ENCODE data around the gene CSHL1.

CSHL1 gene

DNA sequence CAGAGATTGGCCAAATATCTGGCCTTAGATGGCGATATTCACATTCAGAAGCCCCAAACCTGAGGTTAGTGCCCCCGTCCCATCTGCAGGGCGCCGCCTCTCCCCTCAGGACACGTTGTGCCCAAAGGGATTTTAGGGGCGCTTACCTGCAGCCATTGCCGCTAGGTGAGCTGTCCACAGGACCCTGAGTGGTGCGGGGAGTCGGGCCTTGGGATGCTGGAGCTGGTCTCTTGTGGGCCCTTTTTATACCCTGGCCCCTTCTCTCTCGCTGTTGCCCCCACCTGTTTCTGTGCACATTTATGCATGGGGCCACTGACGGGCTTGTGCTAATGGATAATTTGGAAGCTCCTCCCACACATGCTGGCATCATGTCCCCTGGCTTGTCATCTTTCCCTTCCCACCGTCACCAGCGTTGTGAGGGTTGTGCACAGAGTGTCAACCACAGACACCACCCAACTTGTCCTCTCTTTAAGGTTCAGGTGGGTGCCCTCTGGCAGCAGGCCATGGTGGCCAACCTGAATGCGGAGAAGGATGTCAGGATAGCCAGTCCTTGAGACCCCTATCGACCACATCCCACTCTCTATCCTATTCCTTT lies at the start of gene CSHL1:
TSS of gene CSHL1 (minus strand) at position 218 of the 595 bp plus-strand sequence. CDS start at position 156, 62 bp downstream.
- no peak for DNase-seq (ENCODE audit: low spot score)

- DNase-seq (ENCODE audit: low spot score), result no peak
Measured at GRCh38 chr17:63960430-63960829, 49.4 kb upstream of the CSHL1 start.

DNA sequence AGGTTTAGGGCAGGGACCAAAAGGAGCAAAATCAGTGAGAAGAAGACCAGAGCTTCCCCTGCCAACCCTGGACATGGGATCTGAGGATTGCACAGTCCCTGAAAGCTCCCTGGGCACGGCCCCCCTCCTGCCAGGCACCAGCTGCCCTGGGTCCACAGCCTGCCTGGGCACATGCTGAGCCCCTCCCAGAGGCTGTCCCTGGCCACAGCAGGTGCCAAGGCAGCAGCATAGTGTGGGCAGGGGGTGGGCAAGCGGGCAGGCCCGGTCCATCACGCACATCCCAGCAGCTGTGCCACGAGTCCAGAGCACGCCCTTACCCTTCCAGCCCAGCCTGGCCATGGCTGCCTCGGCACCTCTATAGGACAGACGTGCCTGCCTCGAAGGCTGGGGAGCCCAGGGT lies 48.9 kb upstream of the CSHL1 start:
- DNase-seq (ENCODE audit: low spot score), result no peak

- no peak for DNase-seq (ENCODE audit: low spot score)
Measured at GRCh38 chr17:63956296-63956920, 45.4 kb upstream of the CSHL1 start.

- no peak for DNase-seq (ENCODE audit: low spot score)
Measured at GRCh38 chr17:63955791-63956190, 44.7 kb upstream of the CSHL1 start.

- no peak for DNase-seq (ENCODE audit: low spot score)
Measured at GRCh38 chr17:63955232-63955631, 44.2 kb upstream of the CSHL1 start.

DNA sequence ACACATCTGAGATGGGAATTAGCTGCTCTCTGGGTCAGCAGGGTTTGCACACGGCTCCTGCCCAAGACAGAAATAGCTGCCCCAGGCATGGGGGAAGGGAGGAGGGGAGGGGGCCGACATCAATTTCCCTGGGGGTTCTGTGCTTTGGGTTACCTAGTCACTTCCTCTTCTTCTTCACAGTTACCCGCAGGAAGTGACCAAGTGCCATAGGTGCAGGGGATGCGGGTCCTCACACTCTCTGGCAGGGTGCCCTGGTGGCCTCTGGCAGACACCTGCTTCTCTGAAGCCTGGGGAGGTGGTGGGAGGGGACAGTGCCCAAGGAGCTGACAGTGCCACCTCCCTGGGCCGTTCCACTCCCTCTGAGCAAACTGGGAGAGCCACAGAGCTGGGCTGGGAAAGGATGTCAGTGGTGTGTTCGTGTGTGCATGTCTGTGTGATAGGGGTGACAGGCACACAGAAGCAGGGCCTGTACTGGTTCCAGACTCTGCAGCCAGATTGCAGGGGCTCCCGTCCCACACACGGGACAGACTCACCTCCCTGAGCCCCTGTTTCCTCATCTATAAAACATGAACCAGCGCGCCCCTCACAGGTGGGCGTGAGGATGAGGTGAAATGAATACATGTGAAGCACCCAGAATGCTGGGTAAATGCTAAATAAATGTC lies 43.5 kb upstream of the CSHL1 start:
- no peak for DNase-seq (ENCODE audit: low spot score)

DNA sequence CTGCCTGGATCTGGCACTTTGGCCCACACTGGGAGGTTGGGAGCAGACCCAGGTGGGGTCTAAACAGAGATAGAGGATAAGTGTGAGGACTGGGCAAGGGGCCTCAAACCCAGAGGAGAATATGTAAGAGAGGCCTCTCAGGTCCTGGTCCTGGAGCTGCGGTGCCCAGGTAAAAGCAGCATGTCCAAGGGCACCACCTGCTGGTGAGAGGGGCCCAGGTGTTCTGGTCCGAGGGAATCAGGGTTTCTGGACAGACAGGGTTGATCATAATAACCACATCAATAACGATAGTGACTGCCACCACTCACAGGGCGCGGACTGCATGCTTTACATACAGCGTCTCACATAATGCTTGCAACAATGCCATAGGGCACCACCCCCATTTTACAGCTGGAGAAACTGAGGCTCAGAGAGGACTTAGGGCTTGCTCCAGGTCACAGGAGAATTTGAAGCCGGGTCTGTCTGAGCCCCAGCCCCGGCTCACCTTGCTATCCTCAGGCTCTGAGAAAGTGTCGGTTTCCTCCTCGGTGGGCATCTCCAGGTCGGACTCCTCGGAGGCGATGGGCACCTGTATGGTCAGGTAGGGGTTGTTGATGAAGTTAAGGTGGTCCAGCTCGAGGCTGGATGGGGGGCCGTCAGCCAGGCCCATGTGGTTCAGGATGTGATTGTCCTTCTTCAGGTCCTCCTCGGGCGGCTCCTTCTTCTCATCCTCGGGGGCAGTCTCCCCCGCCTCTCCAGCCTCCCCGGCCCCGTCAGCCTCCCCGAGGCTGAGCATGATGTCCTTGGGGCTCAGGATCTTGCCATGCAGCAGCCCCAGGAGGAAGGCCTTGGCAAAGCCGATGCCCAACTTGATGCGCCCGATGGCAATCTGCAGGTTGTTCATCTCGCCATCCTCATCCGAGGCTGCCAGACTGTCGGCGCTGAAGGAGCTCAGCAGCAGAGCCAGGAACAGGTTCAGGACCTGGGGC lies 40.2 kb upstream of the CSHL1 start:
- no peak for DNase-seq (ENCODE audit: low spot score)

- DNase-seq (ENCODE audit: low spot score), result no peak
Measured at GRCh38 chr17:63949576-63950250, 38.7 kb upstream of the CSHL1 start.

- DNase-seq (ENCODE audit: low spot score), result no peak
Measured at GRCh38 chr17:63948521-63948920, 37.5 kb upstream of the CSHL1 start.

GRCh38 chr17:63947711-63948330 lies 36.8 kb upstream of the CSHL1 start:
- no peak for DNase-seq (ENCODE audit: low spot score)

- DNase-seq (ENCODE audit: low spot score), result peak; percentile 72
Measured at GRCh38 chr17:63946440-63947363, 35.6 kb upstream of the CSHL1 start.

DNA sequence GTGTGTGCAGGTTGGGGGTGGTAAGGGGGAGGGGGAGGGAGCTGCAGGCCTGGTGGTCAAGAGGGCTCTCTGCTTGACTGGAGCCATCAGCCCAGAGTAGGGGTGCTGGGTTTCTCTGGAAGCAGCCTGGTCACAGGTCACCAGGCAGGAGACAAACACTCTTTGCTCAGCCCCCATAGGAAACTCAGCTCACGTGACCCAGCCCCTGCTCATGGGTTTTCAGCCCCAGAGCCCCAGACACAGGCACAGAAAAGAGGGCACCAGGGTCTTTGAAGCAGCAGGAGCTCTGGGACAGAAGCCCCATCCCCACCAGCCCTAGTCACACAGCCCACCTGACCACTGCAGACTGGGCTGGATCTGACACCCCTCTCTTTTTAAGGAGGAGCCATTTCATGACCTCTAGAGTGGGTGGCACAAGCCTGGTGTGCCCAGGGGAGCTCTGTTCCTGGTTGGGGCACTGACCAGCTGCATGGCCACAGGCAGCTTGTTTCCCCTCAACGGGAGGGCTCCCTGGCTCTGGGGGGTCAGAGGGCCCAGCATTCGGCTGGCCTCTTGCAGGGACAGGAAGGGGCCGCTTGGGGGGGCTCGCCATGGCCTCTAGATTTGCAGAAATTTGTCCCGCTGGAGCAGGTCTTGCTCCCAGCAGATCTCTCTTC lies 34.9 kb upstream of the CSHL1 start:
- DNase-seq (ENCODE audit: low spot score), result no peak

GRCh38 chr17:63944736-63945499 lies 33.9 kb upstream of the CSHL1 start:
- DNase-seq (ENCODE audit: low spot score), result no peak

DNA sequence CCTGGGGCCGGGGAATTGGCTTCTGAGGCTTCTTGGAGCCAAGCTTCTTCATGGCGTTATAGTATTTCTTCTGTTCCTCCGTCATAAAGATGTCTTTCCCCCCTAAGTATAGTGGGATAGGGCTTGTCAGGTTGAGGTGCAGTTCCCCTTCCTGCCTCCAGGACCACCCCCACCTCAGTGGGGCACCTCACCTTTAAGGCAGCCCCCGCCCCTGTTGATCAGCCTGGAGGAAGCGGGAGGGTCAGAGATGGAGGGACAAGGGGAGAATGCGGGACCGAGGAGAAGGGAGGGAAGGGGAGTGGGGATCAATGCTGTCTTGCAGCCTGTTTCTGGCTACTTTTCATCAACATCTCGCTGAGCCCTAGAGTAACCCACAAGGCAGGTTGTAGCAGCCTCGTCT lies 32.7 kb upstream of the CSHL1 start:
- DNase-seq (ENCODE audit: low spot score), result no peak

DNA sequence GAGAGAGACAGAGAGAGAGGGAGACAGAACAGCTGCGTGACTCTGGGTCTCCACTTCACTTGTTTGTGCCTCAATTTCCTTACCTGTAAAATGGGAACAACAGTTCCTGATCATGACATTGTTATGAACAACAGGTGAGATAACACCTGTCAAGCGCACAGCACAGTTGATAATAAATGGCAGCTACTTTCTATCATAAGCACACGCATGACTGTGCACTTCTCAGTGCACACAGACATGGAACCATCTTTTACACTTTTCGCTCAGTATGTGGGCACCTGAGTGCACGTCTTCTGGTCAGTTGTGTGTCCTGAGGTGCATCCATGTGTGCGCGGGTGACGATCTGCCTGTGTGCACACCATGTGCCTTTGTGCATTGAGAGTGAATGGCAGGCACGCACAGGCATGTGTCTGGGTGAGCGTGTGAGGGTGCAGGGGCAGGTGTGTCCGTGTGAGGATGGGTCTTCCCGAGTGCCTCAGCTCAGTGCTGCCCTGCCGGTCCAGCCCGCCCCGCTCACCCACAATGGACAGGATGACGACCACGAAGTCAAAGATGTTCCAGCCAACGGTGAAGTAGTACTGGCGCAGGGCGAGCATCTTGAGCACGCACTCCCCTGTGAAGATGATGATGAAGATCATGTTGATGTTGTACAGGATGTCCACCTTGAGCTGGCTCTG lies 31.4 kb upstream of the CSHL1 start:
- DNase-seq (ENCODE audit: low spot score), result no peak

- DNase-seq (ENCODE audit: low spot score), result no peak
Measured at GRCh38 chr17:63941751-63942150, 30.7 kb upstream of the CSHL1 start.

- no peak for DNase-seq (ENCODE audit: low spot score)
Measured at GRCh38 chr17:63941162-63941561, 30.1 kb upstream of the CSHL1 start.

Data from activated CD4-positive, alpha-beta T cell treated with anti-CD3 and anti-CD28 coated beads, Interleukin-2, Interleukin-4, amounts not matched to agents 100 ng/mL and 50 ng/mL, durations not matched to agents 16 hours and 8 hours (primary cell).